HepG2 (cell line): ENCODE results near the gene KAZN. TPM values are rescaled to one million over a fixed set of nuclear protein-coding genes. Genes with fewer than 3 reads are reported as not detected.

ENCODE experiments used
- BCL6 ChIP-seq: IDR thresholded peaks from 2 replicates; pipeline ENCODE4 v1.6.1; 2016; ENCODE audit warnings: missing genetic modification reagents, missing compliant biosample characterization
- BORCS8-MEF2B ChIP-seq: sonication (generic); formaldehyde crosslinking; IDR thresholded peaks from 2 replicates; pipeline ENCODE4 v1.8.0; 2022; ENCODE audit warnings: mild to moderate bottlenecking, missing genetic modification reagents
- CREBL2 ChIP-seq: sonication (generic); formaldehyde crosslinking; IDR thresholded peaks from 2 replicates; pipeline ENCODE4 v1.8.1; 2023; ENCODE audit warnings: missing genetic modification reagents, mild to moderate bottlenecking, borderline replicate concordance
- DDIT3 ChIP-seq: sonication (generic); formaldehyde crosslinking; IDR thresholded peaks from 2 replicates; pipeline ENCODE4 v1.4.0; 2020; ENCODE audit warnings: mild to moderate bottlenecking, missing genetic modification reagents
- E2F2 ChIP-seq: sonication (generic); formaldehyde crosslinking; IDR thresholded peaks from 2 replicates; pipeline ENCODE4 v1.4.0; 2020; ENCODE audit warnings: missing genetic modification reagents, borderline replicate concordance
- FOXJ3 ChIP-seq: sonication (generic); formaldehyde crosslinking; IDR thresholded peaks from 2 replicates; pipeline ENCODE4 v1.4.0; 2020; ENCODE audit warnings: missing genetic modification reagents, mild to moderate bottlenecking, borderline replicate concordance
- HNRNPK ChIP-seq: fragments of 200-400 bp; formaldehyde crosslinking; IDR thresholded peaks from 2 replicates; pipeline ENCODE4 v1.6.1; 2018; ENCODE audit warnings: low read length, low read depth, moderate library complexity, mild to moderate bottlenecking; ENCODE audit not compliant: poor library complexity, severe bottlenecking
- JUND ChIP-seq: sonication (generic); formaldehyde crosslinking; IDR thresholded peaks from 2 replicates; pipeline ENCODE4 v1.8.0; 2022; ENCODE audit warnings: mild to moderate bottlenecking, missing genetic modification reagents
- MAFF ChIP-seq: IDR thresholded peaks from 2 replicates; pipeline ENCODE4 v1.6.1; 2011; ENCODE audit warnings: low read depth, low read length, improper control_type of control experiment
- MED8 ChIP-seq: sonication (generic); formaldehyde crosslinking; IDR thresholded peaks from 2 replicates; pipeline ENCODE4 v1.8.1; 2023; ENCODE audit warnings: mild to moderate bottlenecking, missing genetic modification reagents; ENCODE audit not compliant: insufficient replicate concordance
- MLLT10 ChIP-seq: sonication (generic); formaldehyde crosslinking; IDR thresholded peaks from 2 replicates; pipeline ENCODE4 v1.4.0; 2020; ENCODE audit warnings: missing genetic modification reagents
- MLXIP ChIP-seq: sonication (generic); formaldehyde crosslinking; IDR thresholded peaks from 2 replicates; pipeline ENCODE4 v1.9.0; 2021; ENCODE audit warnings: missing genetic modification reagents, borderline replicate concordance
- PAWR ChIP-seq: sonication (generic); formaldehyde crosslinking; IDR thresholded peaks from 2 replicates; pipeline ENCODE4 v1.4.0; 2020; ENCODE audit warnings: missing genetic modification reagents, mild to moderate bottlenecking, borderline replicate concordance
- PCBP1 ChIP-seq: fragments of 200-400 bp; formaldehyde crosslinking; IDR thresholded peaks from 2 replicates; pipeline ENCODE4 v1.6.1; 2017; ENCODE audit warnings: mild to moderate bottlenecking, low read depth, low read length, borderline replicate concordance
- PREB ChIP-seq: sonication (generic); formaldehyde crosslinking; IDR thresholded peaks from 2 replicates; pipeline ENCODE4 v1.4.0; 2020; ENCODE audit warnings: missing genetic modification reagents
- RBM22 ChIP-seq: fragments of 200-400 bp; formaldehyde crosslinking; optimal IDR thresholded peaks from 2 replicates; pipeline ENCODE3; 2017; ENCODE audit warnings: mild to moderate bottlenecking, low read length, moderate library complexity
- RXRA ChIP-seq: sonication (generic); formaldehyde crosslinking; IDR thresholded peaks from 2 replicates; pipeline ENCODE4 v1.5.1; 2020; ENCODE audit warnings: missing genetic modification reagents
- SRSF4 ChIP-seq: fragments of 200-400 bp; formaldehyde crosslinking; IDR thresholded peaks from one replicate; pipeline ENCODE4 v1.6.1; 2018; ENCODE audit warnings: mild to moderate bottlenecking, low read depth, low read length, moderate library complexity; ENCODE audit not compliant: poor library complexity, severe bottlenecking
- ZBTB8A ChIP-seq: sonication (generic); formaldehyde crosslinking; IDR thresholded peaks from 2 replicates; pipeline ENCODE4 v1.4.0; 2020; ENCODE audit warnings: mild to moderate bottlenecking, low read depth, missing genetic modification reagents, borderline replicate concordance
- ZFP62 ChIP-seq: sonication (generic); formaldehyde crosslinking; IDR thresholded peaks from 2 replicates; pipeline ENCODE4 v1.4.0; 2020; ENCODE audit warnings: missing genetic modification reagents
- ZNF234 ChIP-seq: sonication (generic); formaldehyde crosslinking; conservative IDR thresholded peaks from 2 replicates; pipeline ENCODE4 v1.5.1; 2020; ENCODE audit warnings: mild to moderate bottlenecking, missing genetic modification reagents
- ZNF33B ChIP-seq: sonication (generic); formaldehyde crosslinking; IDR thresholded peaks from 2 replicates; pipeline ENCODE4 v1.5.1; 2020; ENCODE audit warnings: mild to moderate bottlenecking, missing genetic modification reagents
- ZNF354B ChIP-seq: sonication (generic); formaldehyde crosslinking; IDR thresholded peaks from 2 replicates; pipeline ENCODE4 v1.8.0; 2022; ENCODE audit warnings: mild to moderate bottlenecking, missing genetic modification reagents
- ZNF383 ChIP-seq: sonication (generic); formaldehyde crosslinking; IDR thresholded peaks from 2 replicates; pipeline ENCODE4 v1.4.0; 2020; ENCODE audit warnings: missing genetic modification reagents, mild to moderate bottlenecking, borderline replicate concordance
- ZNF781 ChIP-seq: sonication (generic); formaldehyde crosslinking; IDR thresholded peaks from 2 replicates; pipeline ENCODE4 v1.5.1; 2020; ENCODE audit warnings: borderline replicate concordance, mild to moderate bottlenecking, missing genetic modification reagents; ENCODE audit errors: not compliant biosample characterization
- ZNF878 ChIP-seq: sonication (generic); formaldehyde crosslinking; IDR thresholded peaks from 2 replicates; pipeline ENCODE4 v1.8.1; 2023; ENCODE audit warnings: mild to moderate bottlenecking, missing genetic modification reagents, moderate library complexity
- polyA plus RNA-seq, 8 experiments: library from polyadenylated mRNA; depleted of rRNA in 3 of 8; stranded (reverse) in 7 of 8; unstranded in 1 of 8; fragments of >200 nt; fragmentation: Illumina TruSeq in 4 of 8; extraction: Trizol in 4 of 8; gene quantifications; 2 replicates each; pipeline versions ENCODE4 v1.2.1 to v1.2.3, GENCODE V29; 2011 to 2016; ENCODE audit warnings: low read depth in 4 of 8, missing spikeins in 1 of 8, mixed read lengths in 1 of 8; ENCODE audit not compliant: insufficient read depth in 1 of 8
- total RNA-seq, 5 experiments: library from RNA; depleted of rRNA; stranded (reverse); fragments of >200 nt; fragmentation: Illumina TruSeq; extraction: Trizol; gene quantifications; 2 replicates each; pipeline ENCODE4 v1.2.3, GENCODE V29; 2016; ENCODE audit warnings: low read depth in 1 of 5

KAZN gene
- total and polyA plus RNA-seq, 2 of the 13 experiments (the other 11 are each of a cell fraction or from before 2014, with no cell fraction given): 10.4 to 13.5 TPM

GRCh38 chr1:15145327-15145726 is 546.8 kb downstream of the KAZN start (continued):
- TF ChIP-seq PREB (CRISPR knock-in tag): no peak
- peak; percentile 94 for TF ChIP-seq BCL6 (CRISPR knock-in tag)
- peak; percentile 81; the same call in 1 of the 2 replicates for TF ChIP-seq RXRA (CRISPR knock-in tag)
- no peak for TF ChIP-seq MLLT10
- TF ChIP-seq HNRNPK: no peak
- TF ChIP-seq MLXIP (CRISPR knock-in tag): no peak
- no peak for TF ChIP-seq CREBL2 (CRISPR knock-in tag)
- no peak for TF ChIP-seq JUND
- no peak for TF ChIP-seq ZNF781 (CRISPR knock-in tag)
- TF ChIP-seq PAWR: no peak
- no peak for TF ChIP-seq PCBP1
- peak; percentile 46; the same call in 1 of the 2 replicates for TF ChIP-seq FOXJ3 (CRISPR knock-in tag)
- TF ChIP-seq E2F2: no peak
- TF ChIP-seq BORCS8-MEF2B (CRISPR knock-in tag): no peak
- no peak for TF ChIP-seq ZNF878 (CRISPR knock-in tag)
- TF ChIP-seq MAFF: no peak
- no peak for TF ChIP-seq ZNF383 (CRISPR knock-in tag)
- TF ChIP-seq SRSF4: no peak
- no peak for TF ChIP-seq ZNF33B (CRISPR knock-in tag)
- no peak for TF ChIP-seq ZNF234
- no peak for TF ChIP-seq ZFP62 (CRISPR knock-in tag)
- no peak for TF ChIP-seq MED8
- TF ChIP-seq DDIT3 (CRISPR knock-in tag): no peak
- TF ChIP-seq ZNF354B (CRISPR knock-in tag): no peak
- TF ChIP-seq RBM22: no peak
- TF ChIP-seq ZBTB8A (CRISPR knock-in tag): no peak
